Measurements from ENCODE around the gene TIMM17A. TPM values are rescaled to one million over a fixed set of nuclear protein-coding genes. Genes with fewer than 3 reads are reported as not detected.
"Not testable (repeated sequence)": the region's sequence is repeated elsewhere in the genome, so short reads cannot be mapped to it uniquely, and the experiment has no call there.

Gene TIMM17A
- total RNA-seq, 3 donors from 2014 or later (not counting 1 experiment from before 2014, with no cell fraction given), result 48.7 to 53.9 (median 51.8) TPM

DNA sequence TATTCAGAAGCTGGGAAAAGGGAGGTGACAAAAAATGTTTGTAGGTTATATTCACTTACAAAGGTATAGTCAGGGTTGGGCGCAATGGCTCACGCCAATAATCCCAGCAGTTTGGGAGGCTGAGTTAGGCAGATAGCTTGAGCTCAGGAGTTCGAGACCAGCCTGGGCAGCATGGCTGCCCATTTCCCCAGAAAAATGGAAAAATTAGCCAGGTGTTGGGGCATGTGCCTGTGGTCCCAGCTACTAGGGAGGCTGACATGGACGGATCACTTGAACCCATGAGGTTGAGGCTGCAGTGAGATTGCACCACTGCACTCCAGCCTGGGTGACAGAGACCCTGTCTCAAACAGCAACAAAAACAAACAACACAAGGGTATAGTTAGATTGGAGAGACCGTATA, 3.0 kb downstream of the TIMM17A start:
- Histone ChIP-seq H3K9me3 (ENCODE audit: control insufficient read depth, insufficient read depth, low read length) (no peaks in the 10 kb centered on the region), H3K27ac (ENCODE audit: low read length) (no peak overlapping the region), H3K36me3 (ENCODE audit: control insufficient read depth, insufficient read depth, low read length) (peaks cover 27% of the 10 kb centered on the region), H3K4me3 (ENCODE audit: low read length) (no peak overlapping the region), H3K27me3 (ENCODE audit: control insufficient read depth, insufficient read depth, low read length) (no peaks in the 10 kb centered on the region), H3K4me1 (ENCODE audit: control insufficient read depth, insufficient read depth, low read length) (peaks cover 14% of the 10 kb centered on the region)
- Mint-ChIP-seq H3K27me3 (ENCODE audit: low read depth in 2 of 2) (no peaks in the 10 kb centered on the region), H3K9me3 (no peaks in the 10 kb centered on the region), H3K4me3 (no peak overlapping the region), H3K27ac (no peak overlapping the region), H3K4me1 (peaks cover 14 to 22% of the 10 kb centered on the region in 2 donors), H3K36me3 (no peaks in the 10 kb centered on the region)
- intact Hi-C loops (cut with micrococcal nuclease), result loop anchor here (5.0 to 10.0 kb wide), 3 partner anchors 131 to 856 kb away; partner anchors contain the start of genes IPO9, PCAT6, PPP1R12B and UBE2T
- DNase-seq, result no peak
- WGBS (ENCODE audit: insufficient coverage), result 91% methylated on average over 4 of the region's 5 CpGs
- ATAC-seq, result no peak
- TF ChIP-seq, protein P1, sequence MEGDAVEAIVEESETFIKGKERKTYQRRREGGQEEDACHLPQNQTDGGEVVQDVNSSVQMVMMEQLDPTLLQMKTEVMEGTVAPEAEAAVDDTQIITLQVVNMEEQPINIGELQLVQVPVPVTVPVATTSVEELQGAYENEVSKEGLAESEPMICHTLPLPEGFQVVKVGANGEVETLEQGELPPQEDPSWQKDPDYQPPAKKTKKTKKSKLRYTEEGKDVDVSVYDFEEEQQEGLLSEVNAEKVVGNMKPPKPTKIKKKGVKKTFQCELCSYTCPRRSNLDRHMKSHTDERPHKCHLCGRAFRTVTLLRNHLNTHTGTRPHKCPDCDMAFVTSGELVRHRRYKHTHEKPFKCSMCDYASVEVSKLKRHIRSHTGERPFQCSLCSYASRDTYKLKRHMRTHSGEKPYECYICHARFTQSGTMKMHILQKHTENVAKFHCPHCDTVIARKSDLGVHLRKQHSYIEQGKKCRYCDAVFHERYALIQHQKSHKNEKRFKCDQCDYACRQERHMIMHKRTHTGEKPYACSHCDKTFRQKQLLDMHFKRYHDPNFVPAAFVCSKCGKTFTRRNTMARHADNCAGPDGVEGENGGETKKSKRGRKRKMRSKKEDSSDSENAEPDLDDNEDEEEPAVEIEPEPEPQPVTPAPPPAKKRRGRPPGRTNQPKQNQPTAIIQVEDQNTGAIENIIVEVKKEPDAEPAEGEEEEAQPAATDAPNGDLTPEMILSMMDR (IDR thresholded peaks at IDR 0.05), result no peak

DNA sequence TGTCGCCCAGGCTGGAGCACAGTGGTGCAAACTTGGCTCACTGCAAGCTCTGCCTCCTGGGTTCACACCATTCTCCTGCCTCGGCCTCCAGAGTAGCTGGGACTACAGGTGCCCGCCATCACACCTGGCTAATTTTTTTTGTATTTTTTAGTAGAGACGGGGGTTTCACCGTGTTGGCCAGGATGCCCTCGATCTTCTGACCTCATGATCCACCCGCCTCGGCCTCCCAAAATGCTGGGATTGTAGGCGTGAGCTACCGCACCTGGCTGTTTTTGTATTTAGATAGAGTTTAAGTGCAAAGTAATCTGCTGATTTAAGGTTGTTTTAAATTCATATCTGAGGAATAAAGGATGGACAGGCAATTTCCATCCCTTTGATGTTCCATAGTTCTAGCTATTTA, 7.1 kb downstream of the TIMM17A start:
- H3K27ac ChIP-seq (ENCODE audit: low read length); H3K27me3 Mint-ChIP-seq (ENCODE audit: low read depth in 2 of 2); intact Hi-C loops (cut with micrococcal nuclease); DNase-seq; ATAC-seq; H3K36me3 Mint-ChIP-seq; H3K9me3 Mint-ChIP-seq; H3K4me1 ChIP-seq (ENCODE audit: control insufficient read depth, insufficient read depth, low read length); H3K4me3 ChIP-seq (ENCODE audit: low read length); H3K27ac Mint-ChIP-seq; H3K9me3 ChIP-seq (ENCODE audit: control insufficient read depth, insufficient read depth, low read length); H3K4me1 Mint-ChIP-seq; H3K4me3 Mint-ChIP-seq; H3K27me3 ChIP-seq (ENCODE audit: control insufficient read depth, insufficient read depth, low read length): not testable (repeated sequence)
- H3K36me3 ChIP-seq (ENCODE audit: control insufficient read depth, insufficient read depth, low read length), result peaks cover 55% of the 10 kb centered on the region
- WGBS (ENCODE audit: insufficient coverage), result 96% methylated on average over 10 of the region's 10 CpGs

DNA sequence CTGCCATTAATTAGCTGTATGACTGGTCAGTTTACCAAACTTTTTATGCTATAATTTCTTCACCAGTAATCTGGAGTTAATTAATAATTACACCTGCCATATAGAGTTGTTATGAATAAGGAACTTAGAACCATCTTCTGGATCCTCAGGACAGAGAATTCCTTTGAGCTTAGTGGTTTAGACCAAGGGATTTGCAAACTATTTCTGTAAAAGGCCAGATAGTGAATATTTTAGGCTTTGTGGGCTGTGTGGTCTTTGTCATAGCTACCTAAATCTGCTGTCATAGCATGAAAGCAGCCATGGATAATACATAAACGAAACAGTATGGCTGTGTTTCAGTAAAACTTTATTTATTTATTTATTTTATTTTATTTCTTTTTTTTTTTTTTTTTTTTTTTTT, 9.0 kb downstream of the TIMM17A start:
- no peaks in the 10 kb centered on the region for H3K9me3 ChIP-seq (ENCODE audit: control insufficient read depth, insufficient read depth, low read length)
- H3K4me1 ChIP-seq (ENCODE audit: control insufficient read depth, insufficient read depth, low read length), result no peaks in the 10 kb centered on the region
- TF ChIP-seq, protein P1 (IDR thresholded peaks at IDR 0.05), result no peak
- intact Hi-C loops (cut with micrococcal nuclease), result no loop called here
- no peak overlapping the region for H3K4me3 Mint-ChIP-seq
- H3K9me3 Mint-ChIP-seq, result no peaks in the 10 kb centered on the region
- H3K27me3 Mint-ChIP-seq (ENCODE audit: low read depth in 2 of 2), result no peaks in the 10 kb centered on the region
- ATAC-seq, result no peak
- H3K4me3 ChIP-seq (ENCODE audit: low read length), result no peak overlapping the region
- no peaks in the 10 kb centered on the region for H3K27me3 ChIP-seq (ENCODE audit: control insufficient read depth, insufficient read depth, low read length)
- peaks cover 0 to 5% of the 10 kb centered on the region in 2 donors for H3K4me1 Mint-ChIP-seq
- H3K36me3 Mint-ChIP-seq, result peaks cover 8% of the 10 kb centered on the region
- no peak overlapping the region for H3K27ac ChIP-seq (ENCODE audit: low read length)
- peaks cover 58% of the 10 kb centered on the region for H3K36me3 ChIP-seq (ENCODE audit: control insufficient read depth, insufficient read depth, low read length)
- DNase-seq, result no peak
- H3K27ac Mint-ChIP-seq, result no peak overlapping the region
- no CpG with 5 or more reads among the region's 1 CpG for WGBS (ENCODE audit: insufficient coverage)

DNA sequence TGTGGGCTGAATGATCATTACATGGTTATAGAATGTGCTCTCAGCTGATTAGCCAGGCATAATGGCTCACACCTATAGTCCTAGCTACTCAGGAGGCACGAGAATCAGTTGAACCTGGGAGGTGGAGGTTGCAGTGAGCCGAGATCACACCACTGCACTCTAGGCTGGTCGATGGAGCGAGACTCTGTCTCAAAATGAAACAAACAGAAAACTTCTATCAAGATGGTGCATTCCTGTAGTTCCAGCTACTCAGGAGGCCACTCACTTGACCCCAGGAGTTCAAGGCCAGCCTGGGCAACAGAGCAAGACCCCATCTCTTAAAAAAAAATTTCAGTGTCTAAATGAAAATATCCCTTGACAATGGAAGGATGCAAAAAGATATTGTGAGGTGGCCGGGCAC, 10.9 kb downstream of the TIMM17A start:
- WGBS (ENCODE audit: insufficient coverage), result 93% methylated on average over 5 of the region's 5 CpGs
- H3K27ac Mint-ChIP-seq, result no peak overlapping the region
- H3K4me3 ChIP-seq (ENCODE audit: low read length), result no peak overlapping the region
- no peaks in the 10 kb centered on the region for H3K9me3 ChIP-seq (ENCODE audit: control insufficient read depth, insufficient read depth, low read length)
- TF ChIP-seq, protein P1 (IDR thresholded peaks at IDR 0.05), result no peak
- H3K4me1 Mint-ChIP-seq, result peaks cover 0 to 5% of the 10 kb centered on the region in 2 donors
- no peaks in the 10 kb centered on the region for H3K4me1 ChIP-seq (ENCODE audit: control insufficient read depth, insufficient read depth, low read length)
- H3K4me3 Mint-ChIP-seq, result no peak overlapping the region
- H3K36me3 Mint-ChIP-seq, result peaks cover 8% of the 10 kb centered on the region
- peaks cover 72% of the 10 kb centered on the region for H3K36me3 ChIP-seq (ENCODE audit: control insufficient read depth, insufficient read depth, low read length)
- H3K9me3 Mint-ChIP-seq, result no peaks in the 10 kb centered on the region
- no peaks in the 10 kb centered on the region for H3K27me3 Mint-ChIP-seq (ENCODE audit: low read depth in 2 of 2)
- DNase-seq (no peak), ATAC-seq (no peak)
- H3K27me3 ChIP-seq (ENCODE audit: control insufficient read depth, insufficient read depth, low read length), result no peaks in the 10 kb centered on the region
- intact Hi-C loops (cut with micrococcal nuclease), result no loop called here
- no peak overlapping the region for H3K27ac ChIP-seq (ENCODE audit: low read length)

Data from natural killer cell (primary cell).